Effector memory CD4-positive, alpha-beta T cell (primary cell): Measurements from ENCODE around the gene AGPAT3.

Source experiments
- DNase-seq, 3 donors: peaks; one replicate each; pipeline ENCODE4 v3.0.0-alpha.2; 2020
- H3K27ac ChIP-seq: 2 replicates; pipeline ENCODE4 v1.7.0; 2013; ENCODE audit warnings: mild to moderate bottlenecking, low read length, moderate library complexity; ENCODE audit not compliant: insufficient read depth, poor library complexity, severe bottlenecking
- H3K27me3 ChIP-seq: replicated peaks from 2 replicates; pipeline ENCODE4 v1.7.0; 2013; ENCODE audit warnings: mild to moderate bottlenecking, low read length; ENCODE audit not compliant: insufficient read depth, control insufficient read depth, poor library complexity, severe bottlenecking
- H3K36me3 ChIP-seq: 2 replicates; pipeline ENCODE4 v1.7.0; 2013; ENCODE audit warnings: mild to moderate bottlenecking, low read length, moderate library complexity; ENCODE audit not compliant: control insufficient read depth, insufficient read depth
- H3K4me1 ChIP-seq: 2 replicates; pipeline ENCODE4 v1.7.0; 2013; ENCODE audit warnings: low read length, mild to moderate bottlenecking; ENCODE audit not compliant: control insufficient read depth, insufficient read depth, poor library complexity, severe bottlenecking
- H3K4me3 ChIP-seq: 2 replicates; pipeline ENCODE4 v1.7.0; 2013; ENCODE audit warnings: low read length, low read depth, mild to moderate bottlenecking; ENCODE audit not compliant: insufficient read depth, poor library complexity, severe bottlenecking
- H3K9me3 ChIP-seq: 2 replicates; pipeline ENCODE4 v1.7.0; 2013; ENCODE audit warnings: mild to moderate bottlenecking, low read length, moderate library complexity; ENCODE audit not compliant: control insufficient read depth

Gene AGPAT3

DNA sequence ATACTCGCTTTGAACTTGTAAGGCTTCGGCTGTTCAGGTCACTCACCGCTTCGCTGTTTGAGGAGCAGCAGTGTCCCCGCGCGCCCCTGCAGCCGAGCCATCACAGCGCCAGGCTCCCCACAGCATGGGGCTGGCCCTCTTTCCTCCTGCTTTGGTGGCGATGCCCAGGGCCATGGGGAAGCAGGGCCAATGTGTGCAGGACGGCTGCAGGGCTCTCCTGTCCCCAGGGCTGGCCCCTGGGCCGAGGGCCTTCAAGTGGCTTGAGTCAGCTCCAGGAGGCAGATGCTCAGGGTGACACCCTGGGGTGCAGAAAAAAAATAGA lies 108.6 kb downstream of the AGPAT3 start:
- Histone ChIP-seq H3K27ac (no peak overlapping the region), H3K27me3 (no peaks in the 10 kb centered on the region), H3K4me1 (no peaks in the 10 kb centered on the region), H3K36me3 (peaks cover 42% of the 10 kb centered on the region), H3K4me3 (no peak overlapping the region), H3K9me3 (no peaks in the 10 kb centered on the region)
- DNase-seq: no peak

DNA sequence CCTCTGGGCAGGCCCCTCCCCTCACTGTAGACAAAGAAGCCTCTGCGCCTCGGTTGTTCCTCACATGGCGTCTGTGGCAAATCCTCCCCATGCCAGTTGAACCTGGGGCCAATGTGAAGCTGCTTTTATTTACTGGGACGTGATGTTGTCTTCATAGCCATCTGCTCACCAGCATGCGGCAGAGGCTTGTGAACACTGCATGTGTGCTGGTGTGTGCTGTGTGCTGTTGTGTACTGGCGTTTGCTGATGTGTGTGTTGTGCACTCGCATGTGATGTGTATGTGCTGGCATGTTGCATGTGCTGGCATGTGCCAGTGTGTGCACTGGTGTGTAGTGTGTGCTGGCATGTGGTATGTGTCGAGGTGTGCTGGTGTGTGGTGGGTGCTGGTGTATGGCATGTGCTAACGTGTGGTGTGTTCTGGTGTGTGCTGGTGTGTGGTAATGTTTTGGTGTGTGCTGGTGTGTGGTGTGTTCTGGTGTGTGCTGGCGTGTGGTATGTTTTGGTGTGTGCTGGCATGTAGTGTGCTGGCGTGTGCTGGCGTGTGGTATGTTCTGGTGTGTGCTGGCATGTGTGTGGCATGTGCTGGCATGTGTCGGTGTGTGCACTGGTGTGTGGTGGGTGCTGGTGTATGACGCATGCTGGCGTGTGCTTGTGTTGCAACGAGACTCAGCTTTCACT lies 109.9 kb downstream of the AGPAT3 start:
- no peak for DNase-seq
- Histone ChIP-seq H3K4me1 (no peaks in the 10 kb centered on the region), H3K9me3 (no peaks in the 10 kb centered on the region), H3K36me3 (peaks cover 32% of the 10 kb centered on the region), H3K27me3 (no peaks in the 10 kb centered on the region), H3K27ac (no peak overlapping the region), H3K4me3 (no peak overlapping the region)

DNA sequence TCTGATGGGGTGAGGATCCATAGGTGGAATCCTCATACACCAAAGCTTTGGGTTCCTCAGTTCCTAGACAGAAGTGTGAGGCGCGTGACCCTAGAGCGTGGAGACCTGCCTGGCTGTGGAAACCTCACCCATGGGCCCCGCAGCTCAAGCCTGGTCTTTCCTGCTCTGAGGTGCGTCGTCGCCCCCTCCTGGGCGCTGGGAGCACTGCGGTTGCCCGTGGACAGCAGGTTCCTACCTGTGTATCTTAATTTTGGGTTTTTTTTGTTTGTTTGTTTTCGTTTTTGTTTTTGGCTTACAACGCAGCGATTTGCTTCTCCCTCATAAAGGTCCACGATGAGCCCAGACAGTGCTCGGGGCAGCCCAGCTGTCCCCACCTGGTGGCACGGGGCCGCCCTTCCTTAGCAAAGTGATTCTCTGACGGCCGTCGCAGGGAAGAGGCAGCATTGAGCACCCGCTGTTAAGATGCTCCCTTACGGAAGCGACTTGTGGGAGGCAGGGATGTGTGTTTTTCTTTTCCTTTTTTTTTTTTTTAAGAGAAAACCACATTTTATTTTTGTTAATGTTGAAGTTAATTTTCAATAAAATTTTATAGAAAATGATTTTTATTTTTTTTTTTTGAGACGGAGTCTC lies 110.6 kb downstream of the AGPAT3 start:
- no peak overlapping the region for H3K27ac ChIP-seq
- H3K36me3 ChIP-seq: peaks cover 29% of the 10 kb centered on the region
- no peaks in the 10 kb centered on the region for H3K4me1 ChIP-seq
- H3K9me3 ChIP-seq: no peaks in the 10 kb centered on the region
- no peak overlapping the region for H3K4me3 ChIP-seq
- DNase-seq: peak; percentile 52 to 67 (median 60)
- H3K27me3 ChIP-seq: no peaks in the 10 kb centered on the region

DNA sequence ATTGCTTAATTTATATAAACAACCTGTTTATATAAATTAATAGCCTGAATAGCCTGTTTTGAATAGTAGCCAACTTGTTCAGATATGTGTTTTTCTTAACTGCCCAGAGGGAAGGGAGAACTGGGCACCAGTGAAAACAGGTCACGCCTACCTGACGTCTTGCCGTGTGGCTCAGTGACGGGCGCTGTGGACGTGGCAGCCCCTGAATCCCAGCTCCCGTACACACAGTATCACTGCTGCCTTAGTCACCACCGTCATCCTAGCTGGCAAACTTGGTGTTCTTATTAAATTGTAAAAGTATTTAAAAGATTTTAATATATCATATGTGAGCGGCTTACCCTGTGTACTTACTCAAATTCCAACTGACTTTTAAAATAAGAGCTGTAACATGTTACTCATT lies 111.6 kb downstream of the AGPAT3 start:
- no peaks in the 10 kb centered on the region for H3K27me3 ChIP-seq
- no peaks in the 10 kb centered on the region for H3K4me1 ChIP-seq
- peaks cover 30% of the 10 kb centered on the region for H3K36me3 ChIP-seq
- no peaks in the 10 kb centered on the region for H3K9me3 ChIP-seq
- no peak for DNase-seq
- H3K27ac ChIP-seq: no peak overlapping the region
- H3K4me3 ChIP-seq: no peak overlapping the region

DNA sequence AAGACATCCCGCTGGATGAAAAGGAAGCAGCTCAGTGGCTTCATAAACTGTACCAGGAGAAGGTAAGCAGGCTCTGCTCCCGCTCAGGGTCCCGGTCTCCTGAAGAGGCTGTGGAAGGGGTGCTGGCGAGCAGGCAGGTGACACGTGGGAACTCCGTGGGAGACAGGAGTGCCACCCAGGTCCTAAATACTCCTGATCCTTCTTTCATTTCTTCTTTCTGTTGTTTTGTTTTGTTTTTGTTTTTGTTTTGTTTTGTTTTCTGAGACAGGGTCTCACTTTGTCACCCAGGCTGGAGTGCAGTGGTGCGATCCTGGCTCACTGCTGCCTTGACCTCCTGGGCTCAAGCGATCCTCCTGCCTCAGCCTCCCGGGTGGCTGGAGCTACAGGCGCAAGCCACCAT lies 113.0 kb downstream of the AGPAT3 start:
- Histone ChIP-seq H3K4me3 (no peak overlapping the region), H3K27me3 (no peaks in the 10 kb centered on the region), H3K9me3 (no peaks in the 10 kb centered on the region), H3K27ac (no peak overlapping the region), H3K4me1 (no peaks in the 10 kb centered on the region), H3K36me3 (peaks cover 32% of the 10 kb centered on the region)
- DNase-seq: no peak

DNA sequence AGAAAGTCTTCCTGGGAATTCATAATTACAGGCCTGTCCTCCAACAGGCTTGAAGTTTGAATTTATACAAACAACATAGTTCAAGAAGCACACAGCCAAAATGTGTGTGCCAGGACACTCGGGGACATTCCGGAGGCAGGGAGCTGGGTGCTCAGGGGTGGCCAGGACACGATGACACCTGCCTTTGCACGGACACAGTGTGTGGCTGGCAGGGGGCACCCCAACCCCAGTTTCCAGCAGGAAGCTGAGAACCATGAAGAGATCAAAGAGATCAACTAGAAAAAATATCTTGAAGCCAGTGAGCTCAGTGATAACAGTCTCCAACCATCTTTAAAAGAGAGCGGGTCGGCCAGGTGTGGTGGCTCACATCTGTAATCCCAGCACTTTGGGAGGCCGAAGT lies 114.6 kb downstream of the AGPAT3 start:
- no peak overlapping the region for H3K27ac ChIP-seq
- no peaks in the 10 kb centered on the region for H3K4me1 ChIP-seq
- no peak for DNase-seq
- no peaks in the 10 kb centered on the region for H3K27me3 ChIP-seq
- H3K36me3 ChIP-seq: peaks cover 32% of the 10 kb centered on the region
- H3K9me3 ChIP-seq: no peaks in the 10 kb centered on the region
- H3K4me3 ChIP-seq: no peak overlapping the region

DNA sequence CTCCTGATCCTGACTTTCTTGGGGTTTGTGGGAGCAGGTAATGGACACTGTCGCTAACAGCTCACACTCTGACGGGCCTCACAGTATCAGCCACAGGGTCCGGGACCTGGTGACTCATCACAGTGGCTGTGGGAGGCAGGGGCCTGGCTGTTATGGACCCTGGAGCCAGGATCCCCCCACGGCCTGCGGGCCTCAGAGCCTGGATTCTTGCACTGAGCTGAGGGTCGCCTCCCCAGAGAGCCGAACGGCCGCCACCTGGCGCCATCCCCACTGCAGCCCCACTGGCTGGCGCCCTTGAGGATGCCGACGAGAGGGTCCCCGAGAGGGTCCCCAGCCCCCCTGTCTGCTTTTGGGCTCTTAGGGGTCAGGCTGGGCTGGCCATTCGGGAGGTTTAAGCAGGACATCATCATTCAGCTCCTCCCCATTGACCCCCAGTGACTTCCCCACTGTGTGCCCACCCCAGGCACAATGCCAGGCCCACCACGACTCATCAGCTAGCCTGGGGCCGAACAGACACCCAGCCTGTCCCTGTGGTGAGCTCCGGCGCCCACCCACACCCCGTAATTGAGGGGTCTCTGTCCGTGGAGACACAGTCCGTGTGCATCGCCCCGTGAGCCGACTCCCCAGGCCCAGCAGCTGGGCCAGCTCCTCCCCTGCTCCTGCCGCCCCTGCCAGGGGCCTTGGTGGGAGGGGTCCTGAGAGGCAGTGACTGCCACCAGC lies 116.3 kb downstream of the AGPAT3 start:
- peaks cover 32% of the 10 kb centered on the region for H3K36me3 ChIP-seq
- H3K9me3 ChIP-seq: no peaks in the 10 kb centered on the region
- H3K4me3 ChIP-seq: no peak overlapping the region

DNA sequence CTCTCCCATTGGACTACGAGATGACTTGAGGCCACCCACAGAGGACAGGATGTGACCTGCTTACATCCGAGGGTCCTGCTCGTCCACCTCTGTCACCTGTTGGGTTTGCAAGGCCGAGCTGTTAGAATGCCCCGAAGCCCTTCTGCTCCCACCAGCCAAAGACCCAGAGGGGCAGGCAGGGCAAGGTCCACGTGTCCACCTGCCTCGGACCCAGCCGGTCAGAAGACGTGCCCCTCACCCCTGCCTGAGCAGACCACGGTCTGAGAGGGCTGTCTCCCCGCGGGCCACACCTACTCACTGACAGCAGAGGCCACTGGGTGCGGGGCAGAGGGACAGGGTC lies 116.8 kb downstream of the AGPAT3 start:
- DNase-seq: no peak
- H3K27ac ChIP-seq: no peak overlapping the region

More for the DNA sequence above, 116.3 kb downstream of the AGPAT3 start:
- no peak for DNase-seq
- no peaks in the 10 kb centered on the region for H3K27me3 ChIP-seq
- H3K4me1 ChIP-seq: no peaks in the 10 kb centered on the region
- H3K27ac ChIP-seq: no peak overlapping the region

DNA sequence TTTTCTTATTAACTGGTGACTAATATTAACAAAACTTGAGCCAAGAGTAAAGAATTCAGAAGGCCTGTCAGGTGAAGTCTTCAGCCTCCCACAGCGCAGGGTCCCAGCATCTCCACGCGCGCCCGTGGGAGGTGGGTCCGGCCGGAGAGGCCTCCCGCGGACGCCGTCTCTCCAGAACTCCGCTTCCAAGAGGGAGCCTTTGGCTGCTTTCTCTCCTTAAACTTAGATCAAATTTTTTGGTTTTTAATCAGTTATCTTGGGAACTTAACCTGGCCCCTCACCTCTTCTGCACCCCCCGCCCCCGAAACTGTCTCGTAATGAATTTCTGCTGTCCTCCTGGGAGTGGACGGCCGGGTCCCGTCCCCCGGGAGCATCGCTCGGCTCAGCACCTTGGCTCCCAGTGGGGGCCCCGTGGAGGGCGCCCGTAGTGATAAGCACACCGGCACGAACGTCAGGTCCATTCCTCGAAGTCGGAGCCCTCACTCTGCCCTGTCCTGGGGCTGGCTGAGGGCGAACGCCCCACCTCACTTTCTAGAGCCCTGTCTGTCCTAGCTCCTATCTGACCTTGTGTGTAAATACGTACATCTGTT lies 117.6 kb downstream of the AGPAT3 start:
- H3K4me1 ChIP-seq: no peaks in the 10 kb centered on the region
- H3K9me3 ChIP-seq: no peaks in the 10 kb centered on the region
- no peaks in the 10 kb centered on the region for H3K27me3 ChIP-seq
- H3K4me3 ChIP-seq: no peak overlapping the region
- DNase-seq: no peak
- H3K36me3 ChIP-seq: peaks cover 32% of the 10 kb centered on the region
- H3K27ac ChIP-seq: no peak overlapping the region

More for the DNA sequence above, 116.8 kb downstream of the AGPAT3 start:
- Histone ChIP-seq H3K9me3 (no peaks in the 10 kb centered on the region), H3K27me3 (no peaks in the 10 kb centered on the region), H3K4me1 (no peaks in the 10 kb centered on the region), H3K36me3 (peaks cover 32% of the 10 kb centered on the region), H3K4me3 (no peak overlapping the region)

DNA sequence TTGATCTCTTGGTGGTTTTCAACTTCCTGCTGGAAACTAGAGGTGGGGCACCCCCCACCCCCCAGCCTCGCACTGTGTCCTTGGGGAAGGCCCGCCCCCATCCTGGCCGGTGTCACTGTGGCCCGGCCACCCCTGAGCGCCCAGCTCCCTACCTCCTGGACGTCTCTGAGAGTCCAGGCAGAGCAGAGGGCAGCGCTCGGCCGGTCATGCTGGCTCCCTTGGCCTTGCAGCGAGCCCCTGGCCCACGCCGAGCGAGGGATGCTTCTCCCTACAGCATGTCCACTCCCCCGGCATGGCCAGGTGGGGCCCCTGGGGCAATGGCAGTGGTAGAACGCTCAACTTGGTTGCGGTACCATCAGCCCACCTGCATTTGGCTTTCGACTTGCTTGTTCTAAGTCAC lies 118.4 kb downstream of the AGPAT3 start:
- H3K4me3 ChIP-seq: no peak overlapping the region
- H3K4me1 ChIP-seq: no peaks in the 10 kb centered on the region
- H3K36me3 ChIP-seq: peaks cover 27% of the 10 kb centered on the region
- no peak for DNase-seq
- H3K9me3 ChIP-seq: no peaks in the 10 kb centered on the region
- H3K27ac ChIP-seq: no peak overlapping the region
- H3K27me3 ChIP-seq: no peaks in the 10 kb centered on the region
